ENCODE data around the gene BMPER. TPM values are rescaled to one million over a fixed set of nuclear protein-coding genes. Genes with fewer than 3 reads are reported as not detected.

BMPER gene
- total and polyA plus RNA-seq, 2 donors (not counting 1 experiment from before 2014, with no cell fraction given): 12.2 to 15.9 TPM

- Histone ChIP-seq H3K4me3 (replicated peaks in 1 of 4; ENCODE audit: control extremely low read depth in 1 of 4, insufficient read depth in 1 of 4, low read depth in 3 of 4, low read length in 4 of 4) (no peak overlapping the region), H3K9me3 (ENCODE audit: control insufficient read depth, insufficient read depth, low read depth, low read length) (no peaks in the 10 kb centered on the region), H3K9ac (ENCODE audit: insufficient read depth, low read length) (no peak overlapping the region), H3K27me3 (ENCODE audit: control insufficient read depth, insufficient read depth, low read length) (no peaks in the 10 kb centered on the region), H3K4me1 (ENCODE audit: control insufficient read depth, extremely low read depth, insufficient read depth, low read length) (no peaks in the 10 kb centered on the region), H3K4me2 (ENCODE audit: extremely low read depth, insufficient read depth, low read length) (no peak overlapping the region), H3K79me2 (ENCODE audit: control insufficient read depth, insufficient read depth, low read length) (no peaks in the 10 kb centered on the region), H3K27ac (ENCODE audit: insufficient read depth, low read length) (no peak overlapping the region), H2AFZ (ENCODE audit: low read length) (no peak overlapping the region), H4K20me1 (ENCODE audit: control insufficient read depth, extremely low read depth, insufficient read depth, low read length) (no peaks in the 10 kb centered on the region), H3K36me3 (ENCODE audit: control insufficient read depth, insufficient read depth, low read length) (no peaks in the 10 kb centered on the region)
- TF ChIP-seq EZH2 (IDR thresholded peaks at IDR 0.05; ENCODE audit: low read length, missing control alignments) (no peak), CTCF (conservative IDR thresholded peaks at IDR 0.05 in 1 of 2, IDR thresholded peaks at IDR 0.05 in 1 of 2; ENCODE audit: low read depth in 1 of 2, low read length in 2 of 2) (no peak)
- no peak for DNase-seq (ENCODE audit: low read depth in 2 of 2)
These were observed 285.0 kb downstream of the BMPER start for GRCh38 chr7:34190299-34190698.

- TF ChIP-seq EZH2 (IDR thresholded peaks at IDR 0.05; ENCODE audit: low read length, missing control alignments): no peak
- no peak for TF ChIP-seq CTCF (conservative IDR thresholded peaks at IDR 0.05 in 1 of 2, IDR thresholded peaks at IDR 0.05 in 1 of 2; ENCODE audit: low read depth in 1 of 2, low read length in 2 of 2)
- no peak for DNase-seq (ENCODE audit: low read depth in 2 of 2)
- H3K27me3 ChIP-seq (ENCODE audit: control insufficient read depth, insufficient read depth, low read length): no peaks in the 10 kb centered on the region
- H3K9me3 ChIP-seq (ENCODE audit: control insufficient read depth, insufficient read depth, low read depth, low read length): no peaks in the 10 kb centered on the region
- no peaks in the 10 kb centered on the region for H3K79me2 ChIP-seq (ENCODE audit: control insufficient read depth, insufficient read depth, low read length)
- no peak overlapping the region for H3K4me3 ChIP-seq (replicated peaks in 1 of 4; ENCODE audit: control extremely low read depth in 1 of 4, insufficient read depth in 1 of 4, low read depth in 3 of 4, low read length in 4 of 4)
- no peak overlapping the region for H3K9ac ChIP-seq (ENCODE audit: insufficient read depth, low read length)
- no peaks in the 10 kb centered on the region for H4K20me1 ChIP-seq (ENCODE audit: control insufficient read depth, extremely low read depth, insufficient read depth, low read length)
- H3K36me3 ChIP-seq (ENCODE audit: control insufficient read depth, insufficient read depth, low read length): no peaks in the 10 kb centered on the region
- no peaks in the 10 kb centered on the region for H3K4me1 ChIP-seq (ENCODE audit: control insufficient read depth, extremely low read depth, insufficient read depth, low read length)
- H2AFZ ChIP-seq (ENCODE audit: low read length): no peak overlapping the region
- no peak overlapping the region for H3K27ac ChIP-seq (ENCODE audit: insufficient read depth, low read length)
- no peak overlapping the region for H3K4me2 ChIP-seq (ENCODE audit: extremely low read depth, insufficient read depth, low read length)
These were observed 285.8 kb downstream of the BMPER start for GRCh38 chr7:34191162-34191561.

GRCh38 chr7:34191771-34192479 is 286.6 kb downstream of the BMPER start:
- no peak overlapping the region for H2AFZ ChIP-seq (ENCODE audit: low read length)
- H3K36me3 ChIP-seq (ENCODE audit: control insufficient read depth, insufficient read depth, low read length): no peaks in the 10 kb centered on the region
- no peak overlapping the region for H3K4me3 ChIP-seq (replicated peaks in 1 of 4; ENCODE audit: control extremely low read depth in 1 of 4, insufficient read depth in 1 of 4, low read depth in 3 of 4, low read length in 4 of 4)
- no peaks in the 10 kb centered on the region for H3K27me3 ChIP-seq (ENCODE audit: control insufficient read depth, insufficient read depth, low read length)
- no peak for TF ChIP-seq CTCF (conservative IDR thresholded peaks at IDR 0.05 in 1 of 2, IDR thresholded peaks at IDR 0.05 in 1 of 2; ENCODE audit: low read depth in 1 of 2, low read length in 2 of 2)
- no peak for TF ChIP-seq EZH2 (IDR thresholded peaks at IDR 0.05; ENCODE audit: low read length, missing control alignments)
- no peaks in the 10 kb centered on the region for H3K79me2 ChIP-seq (ENCODE audit: control insufficient read depth, insufficient read depth, low read length)
- H3K9me3 ChIP-seq (ENCODE audit: control insufficient read depth, insufficient read depth, low read depth, low read length): no peaks in the 10 kb centered on the region
- no peaks in the 10 kb centered on the region for H3K4me1 ChIP-seq (ENCODE audit: control insufficient read depth, extremely low read depth, insufficient read depth, low read length)
- no peak for DNase-seq (ENCODE audit: low read depth in 2 of 2)
- no peak overlapping the region for H3K4me2 ChIP-seq (ENCODE audit: extremely low read depth, insufficient read depth, low read length)
- H3K9ac ChIP-seq (ENCODE audit: insufficient read depth, low read length): no peak overlapping the region
- no peak overlapping the region for H3K27ac ChIP-seq (ENCODE audit: insufficient read depth, low read length)
- H4K20me1 ChIP-seq (ENCODE audit: control insufficient read depth, extremely low read depth, insufficient read depth, low read length): no peaks in the 10 kb centered on the region
